Measurements from ENCODE around the gene ATN1.
A peak's percentile ranks its signal among the peaks of the same experiment; 100 is the strongest.

Gene ATN1

DNA sequence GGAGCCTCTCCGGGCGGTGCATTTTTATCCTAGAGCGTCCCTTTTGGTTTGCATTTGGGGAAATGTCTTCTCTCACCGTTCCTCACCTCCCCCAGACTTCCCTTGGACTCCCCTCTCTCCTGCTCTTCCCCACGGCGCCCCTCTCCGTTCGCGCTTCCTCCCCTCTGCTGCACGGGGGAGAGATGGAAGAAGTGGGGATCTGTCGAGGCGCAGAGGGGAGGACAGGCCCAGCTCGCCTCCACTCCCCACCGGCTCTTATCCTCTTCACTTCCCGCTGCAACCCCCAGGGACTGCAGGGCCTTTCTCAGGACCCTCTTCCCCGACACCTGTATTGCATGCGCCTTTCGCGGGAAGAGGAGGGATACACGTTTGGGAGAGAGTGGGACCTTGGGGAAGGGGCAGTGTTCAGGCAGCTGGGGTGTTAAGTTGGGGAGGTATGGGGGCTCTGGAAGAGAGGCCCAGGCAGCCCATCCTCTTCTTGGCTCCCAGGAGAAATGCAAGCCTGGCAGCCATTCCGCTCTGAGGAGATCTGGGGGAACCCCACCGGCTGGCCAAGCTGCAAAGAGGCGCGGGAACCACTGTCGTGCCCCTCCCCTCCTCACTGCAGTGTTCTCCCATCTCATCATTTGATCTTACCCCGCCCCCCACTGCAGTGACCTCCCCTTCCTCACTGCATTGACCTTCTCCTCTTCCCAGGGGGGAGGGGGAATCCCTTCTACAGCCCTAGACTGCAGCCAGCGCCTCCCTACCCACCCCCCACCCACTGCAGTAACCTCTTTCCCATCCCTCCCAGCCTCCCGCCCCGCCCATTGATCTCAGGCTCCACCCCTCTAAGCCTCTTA is 12.6 kb upstream of the ATN1 start (continued):
- TF ChIP-seq, protein P1, sequence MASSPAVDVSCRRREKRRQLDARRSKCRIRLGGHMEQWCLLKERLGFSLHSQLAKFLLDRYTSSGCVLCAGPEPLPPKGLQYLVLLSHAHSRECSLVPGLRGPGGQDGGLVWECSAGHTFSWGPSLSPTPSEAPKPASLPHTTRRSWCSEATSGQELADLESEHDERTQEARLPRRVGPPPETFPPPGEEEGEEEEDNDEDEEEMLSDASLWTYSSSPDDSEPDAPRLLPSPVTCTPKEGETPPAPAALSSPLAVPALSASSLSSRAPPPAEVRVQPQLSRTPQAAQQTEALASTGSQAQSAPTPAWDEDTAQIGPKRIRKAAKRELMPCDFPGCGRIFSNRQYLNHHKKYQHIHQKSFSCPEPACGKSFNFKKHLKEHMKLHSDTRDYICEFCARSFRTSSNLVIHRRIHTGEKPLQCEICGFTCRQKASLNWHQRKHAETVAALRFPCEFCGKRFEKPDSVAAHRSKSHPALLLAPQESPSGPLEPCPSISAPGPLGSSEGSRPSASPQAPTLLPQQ (tag by site-specific recombination; IDR thresholded peaks at IDR 0.05), result no peak
- TF ChIP-seq KLF10 (tag by site-specific recombination; IDR thresholded peaks at IDR 0.05), result no peak
- TF ChIP-seq SCRT1 (tag by site-specific recombination; IDR thresholded peaks at IDR 0.05; ENCODE audit: borderline replicate concordance), result no peak
- TF ChIP-seq ZNF768 (tag by site-specific recombination; IDR thresholded peaks at IDR 0.05), result no peak
- TF ChIP-seq, protein P2, sequence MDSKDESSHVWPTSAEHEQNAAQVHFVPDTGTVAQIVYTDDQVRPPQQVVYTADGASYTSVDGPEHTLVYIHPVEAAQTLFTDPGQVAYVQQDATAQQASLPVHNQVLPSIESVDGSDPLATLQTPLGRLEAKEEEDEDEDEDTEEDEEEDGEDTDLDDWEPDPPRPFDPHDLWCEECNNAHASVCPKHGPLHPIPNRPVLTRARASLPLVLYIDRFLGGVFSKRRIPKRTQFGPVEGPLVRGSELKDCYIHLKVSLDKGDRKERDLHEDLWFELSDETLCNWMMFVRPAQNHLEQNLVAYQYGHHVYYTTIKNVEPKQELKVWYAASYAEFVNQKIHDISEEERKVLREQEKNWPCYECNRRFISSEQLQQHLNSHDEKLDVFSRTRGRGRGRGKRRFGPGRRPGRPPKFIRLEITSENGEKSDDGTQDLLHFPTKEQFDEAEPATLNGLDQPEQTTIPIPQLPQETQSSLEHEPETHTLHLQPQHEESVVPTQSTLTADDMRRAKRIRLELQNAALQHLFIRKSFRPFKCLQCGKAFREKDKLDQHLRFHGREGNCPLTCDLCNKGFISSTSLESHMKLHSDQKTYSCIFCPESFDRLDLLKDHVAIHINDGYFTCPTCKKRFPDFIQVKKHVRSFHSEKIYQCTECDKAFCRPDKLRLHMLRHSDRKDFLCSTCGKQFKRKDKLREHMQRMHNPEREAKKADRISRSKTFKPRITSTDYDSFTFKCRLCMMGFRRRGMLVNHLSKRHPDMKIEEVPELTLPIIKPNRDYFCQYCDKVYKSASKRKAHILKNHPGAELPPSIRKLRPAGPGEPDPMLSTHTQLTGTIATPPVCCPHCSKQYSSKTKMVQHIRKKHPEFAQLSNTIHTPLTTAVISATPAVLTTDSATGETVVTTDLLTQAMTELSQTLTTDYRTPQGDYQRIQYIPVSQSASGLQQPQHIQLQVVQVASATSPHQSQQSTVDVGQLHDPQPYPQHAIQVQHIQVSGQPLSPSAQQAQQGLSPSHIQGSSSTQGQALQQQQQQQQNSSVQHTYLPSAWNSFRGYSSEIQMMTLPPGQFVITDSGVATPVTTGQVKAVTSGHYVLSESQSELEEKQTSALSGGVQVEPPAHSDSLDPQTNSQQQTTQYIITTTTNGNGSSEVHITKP (tag by site-specific recombination; IDR thresholded peaks at IDR 0.05), result no peak
- no peak for TF ChIP-seq ZNF426 (tag by site-specific recombination; IDR thresholded peaks at IDR 0.05)
- no peak for TF ChIP-seq ZNF544 (tag by site-specific recombination; IDR thresholded peaks at IDR 0.05)
- peak; percentile 52 for TF ChIP-seq EGR2 (tag by site-specific recombination; IDR thresholded peaks at IDR 0.05; ENCODE audit: low read depth)
- no peak for TF ChIP-seq ZNF677 (tag by site-specific recombination; IDR thresholded peaks at IDR 0.05)
- no peak for TF ChIP-seq WT1 (tag by site-specific recombination; IDR thresholded peaks at IDR 0.05)
- no peak for TF ChIP-seq ZNF830 (tag by site-specific recombination; IDR thresholded peaks at IDR 0.05; ENCODE audit: low read depth)
- peak; percentile 43 for TF ChIP-seq ZFHX2 (tag by site-specific recombination; conservative IDR thresholded peaks at IDR 0.05)
- TF ChIP-seq ZBTB21 (tag by site-specific recombination; IDR thresholded peaks at IDR 0.05), result no peak
- TF ChIP-seq, protein P3, sequence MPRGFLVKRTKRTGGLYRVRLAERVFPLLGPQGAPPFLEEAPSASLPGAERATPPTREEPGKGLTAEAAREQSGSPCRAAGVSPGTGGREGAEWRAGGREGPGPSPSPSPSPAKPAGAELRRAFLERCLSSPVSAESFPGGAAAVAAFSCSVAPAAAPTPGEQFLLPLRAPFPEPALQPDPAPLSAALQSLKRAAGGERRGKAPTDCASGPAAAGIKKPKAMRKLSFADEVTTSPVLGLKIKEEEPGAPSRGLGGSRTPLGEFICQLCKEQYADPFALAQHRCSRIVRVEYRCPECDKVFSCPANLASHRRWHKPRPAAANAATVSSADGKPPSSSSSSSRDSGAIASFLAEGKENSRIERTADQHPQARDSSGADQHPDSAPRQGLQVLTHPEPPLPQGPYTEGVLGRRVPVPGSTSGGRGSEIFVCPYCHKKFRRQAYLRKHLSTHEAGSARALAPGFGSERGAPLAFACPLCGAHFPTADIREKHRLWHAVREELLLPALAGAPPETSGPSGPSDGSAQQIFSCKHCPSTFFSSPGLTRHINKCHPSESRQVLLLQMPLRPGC (tag by site-specific recombination; IDR thresholded peaks at IDR 0.05), result 0 out of 2 replicates have a peak, but pooled peaks have one; percentile 3
- no peak for TF ChIP-seq ZNF211 (tag by site-specific recombination; IDR thresholded peaks at IDR 0.05; ENCODE audit: low read depth)
- peak; percentile 3; the same call in 1 of the 2 replicates for TF ChIP-seq ZNF501 (tag by site-specific recombination; IDR thresholded peaks at IDR 0.05)
- TF ChIP-seq ZNF350 (tag by site-specific recombination; IDR thresholded peaks at IDR 0.05), result no peak
- TF ChIP-seq, protein P4, sequence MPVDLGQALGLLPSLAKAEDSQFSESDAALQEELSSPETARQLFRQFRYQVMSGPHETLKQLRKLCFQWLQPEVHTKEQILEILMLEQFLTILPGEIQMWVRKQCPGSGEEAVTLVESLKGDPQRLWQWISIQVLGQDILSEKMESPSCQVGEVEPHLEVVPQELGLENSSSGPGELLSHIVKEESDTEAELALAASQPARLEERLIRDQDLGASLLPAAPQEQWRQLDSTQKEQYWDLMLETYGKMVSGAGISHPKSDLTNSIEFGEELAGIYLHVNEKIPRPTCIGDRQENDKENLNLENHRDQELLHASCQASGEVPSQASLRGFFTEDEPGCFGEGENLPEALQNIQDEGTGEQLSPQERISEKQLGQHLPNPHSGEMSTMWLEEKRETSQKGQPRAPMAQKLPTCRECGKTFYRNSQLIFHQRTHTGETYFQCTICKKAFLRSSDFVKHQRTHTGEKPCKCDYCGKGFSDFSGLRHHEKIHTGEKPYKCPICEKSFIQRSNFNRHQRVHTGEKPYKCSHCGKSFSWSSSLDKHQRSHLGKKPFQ (tag by site-specific recombination; IDR thresholded peaks at IDR 0.05), result no peak
- TF ChIP-seq ZNF341 (tag by site-specific recombination; IDR thresholded peaks at IDR 0.05; ENCODE audit: low read depth), result peak; percentile 73
- TF ChIP-seq, protein P5, sequence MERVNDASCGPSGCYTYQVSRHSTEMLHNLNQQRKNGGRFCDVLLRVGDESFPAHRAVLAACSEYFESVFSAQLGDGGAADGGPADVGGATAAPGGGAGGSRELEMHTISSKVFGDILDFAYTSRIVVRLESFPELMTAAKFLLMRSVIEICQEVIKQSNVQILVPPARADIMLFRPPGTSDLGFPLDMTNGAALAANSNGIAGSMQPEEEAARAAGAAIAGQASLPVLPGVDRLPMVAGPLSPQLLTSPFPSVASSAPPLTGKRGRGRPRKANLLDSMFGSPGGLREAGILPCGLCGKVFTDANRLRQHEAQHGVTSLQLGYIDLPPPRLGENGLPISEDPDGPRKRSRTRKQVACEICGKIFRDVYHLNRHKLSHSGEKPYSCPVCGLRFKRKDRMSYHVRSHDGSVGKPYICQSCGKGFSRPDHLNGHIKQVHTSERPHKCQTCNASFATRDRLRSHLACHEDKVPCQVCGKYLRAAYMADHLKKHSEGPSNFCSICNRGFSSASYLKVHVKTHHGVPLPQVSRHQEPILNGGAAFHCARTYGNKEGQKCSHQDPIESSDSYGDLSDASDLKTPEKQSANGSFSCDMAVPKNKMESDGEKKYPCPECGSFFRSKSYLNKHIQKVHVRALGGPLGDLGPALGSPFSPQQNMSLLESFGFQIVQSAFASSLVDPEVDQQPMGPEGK (tag by site-specific recombination; IDR thresholded peaks at IDR 0.05), result peak; percentile 58
- TF ChIP-seq ZNF138 (tag by site-specific recombination; IDR thresholded peaks at IDR 0.05; ENCODE audit: borderline replicate concordance), result no peak
- no peak for TF ChIP-seq ZNF184 (tag by site-specific recombination; IDR thresholded peaks at IDR 0.05)
- no peak for TF ChIP-seq YY2 (tag by site-specific recombination; IDR thresholded peaks at IDR 0.05)
- TF ChIP-seq, protein P6, sequence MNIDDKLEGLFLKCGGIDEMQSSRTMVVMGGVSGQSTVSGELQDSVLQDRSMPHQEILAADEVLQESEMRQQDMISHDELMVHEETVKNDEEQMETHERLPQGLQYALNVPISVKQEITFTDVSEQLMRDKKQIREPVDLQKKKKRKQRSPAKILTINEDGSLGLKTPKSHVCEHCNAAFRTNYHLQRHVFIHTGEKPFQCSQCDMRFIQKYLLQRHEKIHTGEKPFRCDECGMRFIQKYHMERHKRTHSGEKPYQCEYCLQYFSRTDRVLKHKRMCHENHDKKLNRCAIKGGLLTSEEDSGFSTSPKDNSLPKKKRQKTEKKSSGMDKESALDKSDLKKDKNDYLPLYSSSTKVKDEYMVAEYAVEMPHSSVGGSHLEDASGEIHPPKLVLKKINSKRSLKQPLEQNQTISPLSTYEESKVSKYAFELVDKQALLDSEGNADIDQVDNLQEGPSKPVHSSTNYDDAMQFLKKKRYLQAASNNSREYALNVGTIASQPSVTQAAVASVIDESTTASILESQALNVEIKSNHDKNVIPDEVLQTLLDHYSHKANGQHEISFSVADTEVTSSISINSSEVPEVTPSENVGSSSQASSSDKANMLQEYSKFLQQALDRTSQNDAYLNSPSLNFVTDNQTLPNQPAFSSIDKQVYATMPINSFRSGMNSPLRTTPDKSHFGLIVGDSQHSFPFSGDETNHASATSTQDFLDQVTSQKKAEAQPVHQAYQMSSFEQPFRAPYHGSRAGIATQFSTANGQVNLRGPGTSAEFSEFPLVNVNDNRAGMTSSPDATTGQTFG (tag by site-specific recombination; IDR thresholded peaks at IDR 0.05; ENCODE audit: borderline replicate concordance), result no peak
- no peak for TF ChIP-seq ZNF549 (tag by site-specific recombination; IDR thresholded peaks at IDR 0.05)
